Adipocyte (in vitro differentiated cells): ENCODE data around the gene TTC23L.

Experiments
- DNase-seq: peaks from one replicate; pipeline ENCODE4 v3.0.0-alpha.2; 2015; ENCODE audit warnings: low read depth
- H3K27me3 ChIP-seq: replicated peaks from 2 replicates; pipeline ENCODE4 v1.7.0; 2013; ENCODE audit warnings: mild to moderate bottlenecking, low read length, moderate library complexity; ENCODE audit not compliant: control insufficient read depth, insufficient read depth
- H3K36me3 ChIP-seq: 2 replicates; pipeline ENCODE4 v1.7.0; 2013; ENCODE audit warnings: low read length, mild to moderate bottlenecking, moderate library complexity; ENCODE audit not compliant: control insufficient read depth, insufficient read depth, severe bottlenecking
- H3K4me1 ChIP-seq: 2 replicates; pipeline ENCODE4 v1.7.0; 2013; ENCODE audit warnings: mild to moderate bottlenecking, low read length, moderate library complexity; ENCODE audit not compliant: control insufficient read depth, insufficient read depth
- H3K4me3 ChIP-seq: 2 replicates; pipeline ENCODE4 v1.7.0; 2013; ENCODE audit warnings: mild to moderate bottlenecking, low read length, moderate library complexity
- H3K9ac ChIP-seq: 2 replicates; pipeline ENCODE4 v1.7.0; 2013; ENCODE audit warnings: mild to moderate bottlenecking, low read length, moderate library complexity
- H3K9me3 ChIP-seq: 2 replicates; pipeline ENCODE4 v1.7.0; 2013; ENCODE audit warnings: mild to moderate bottlenecking, low read length, moderate library complexity; ENCODE audit not compliant: control insufficient read depth

TTC23L gene

DNA sequence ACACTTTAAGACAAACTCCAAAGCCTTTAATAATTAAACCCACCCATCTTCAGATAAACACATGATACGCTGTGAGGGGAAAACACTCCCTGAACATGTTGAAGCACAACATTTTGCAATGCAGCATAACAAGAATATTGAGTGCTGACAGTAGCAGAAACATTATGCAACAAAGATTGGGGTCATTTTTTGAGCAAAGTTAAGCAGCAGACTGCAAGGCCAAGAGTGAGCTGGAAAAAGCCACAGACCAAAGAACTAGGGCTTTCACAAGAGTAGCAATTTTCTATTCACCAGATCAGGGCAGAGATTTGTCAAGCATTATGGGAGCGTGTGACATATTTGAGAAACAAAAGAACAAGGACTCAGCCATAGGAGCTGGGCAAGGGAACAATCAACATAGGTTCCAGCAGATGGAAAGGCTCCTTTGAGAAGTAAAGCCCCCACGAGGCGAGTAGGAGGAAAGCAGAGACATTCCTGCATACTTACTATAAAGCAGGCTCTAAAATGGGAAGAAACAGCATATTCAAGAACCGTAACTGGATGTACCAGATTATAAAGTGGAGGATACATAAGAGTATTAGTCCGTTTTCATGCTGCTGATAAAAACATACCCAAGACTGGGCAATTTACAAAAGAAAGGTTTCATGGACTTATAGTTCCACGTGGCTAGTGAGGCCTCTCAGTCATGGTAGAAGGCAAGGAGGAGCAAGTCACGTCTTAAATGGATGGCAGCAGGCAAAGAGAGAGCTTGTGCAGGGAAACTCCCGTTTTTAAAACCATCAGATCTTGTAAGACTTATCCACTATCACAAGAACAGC is 4.8 kb upstream of the TTC23L start:
- DNase-seq = peak; percentile 79
- peaks cover 30% of the 10 kb centered on the region for H3K36me3 ChIP-seq
- peaks cover 29% of the 10 kb centered on the region for H3K4me1 ChIP-seq
- H3K9me3 ChIP-seq = no peaks in the 10 kb centered on the region
- H3K4me3 ChIP-seq = no peak overlapping the region
- no peaks in the 10 kb centered on the region for H3K27me3 ChIP-seq
- no peak overlapping the region for H3K9ac ChIP-seq

- Histone ChIP-seq H3K36me3 (peaks cover 24% of the 10 kb centered on the region), H3K4me1 (peaks cover 33% of the 10 kb centered on the region), H3K27me3 (no peaks in the 10 kb centered on the region), H3K4me3 (no peak overlapping the region), H3K9ac (no peak overlapping the region), H3K9me3 (no peaks in the 10 kb centered on the region)
- DNase-seq = no peak
Measured at GRCh38 chr5:34834794-34835089, 4.2 kb upstream of the TTC23L start.

GRCh38 chr5:34835664-34836063 is 3.3 kb upstream of the TTC23L start:
- H3K9me3 ChIP-seq = no peaks in the 10 kb centered on the region
- H3K27me3 ChIP-seq = no peaks in the 10 kb centered on the region
- H3K36me3 ChIP-seq = peaks cover 15% of the 10 kb centered on the region
- no peak overlapping the region for H3K9ac ChIP-seq
- DNase-seq = no peak
- H3K4me3 ChIP-seq = no peak overlapping the region
- H3K4me1 ChIP-seq = peaks cover 33% of the 10 kb centered on the region

- H3K27me3 ChIP-seq = no peaks in the 10 kb centered on the region
- H3K4me1 ChIP-seq = peaks cover 17% of the 10 kb centered on the region
- no peak for DNase-seq
- no peak overlapping the region for H3K9ac ChIP-seq
- no peaks in the 10 kb centered on the region for H3K9me3 ChIP-seq
- no peak overlapping the region for H3K4me3 ChIP-seq
- H3K36me3 ChIP-seq = no peaks in the 10 kb centered on the region
Measured at GRCh38 chr5:34841816-34842215, 2.9 kb downstream of the TTC23L start.

DNA sequence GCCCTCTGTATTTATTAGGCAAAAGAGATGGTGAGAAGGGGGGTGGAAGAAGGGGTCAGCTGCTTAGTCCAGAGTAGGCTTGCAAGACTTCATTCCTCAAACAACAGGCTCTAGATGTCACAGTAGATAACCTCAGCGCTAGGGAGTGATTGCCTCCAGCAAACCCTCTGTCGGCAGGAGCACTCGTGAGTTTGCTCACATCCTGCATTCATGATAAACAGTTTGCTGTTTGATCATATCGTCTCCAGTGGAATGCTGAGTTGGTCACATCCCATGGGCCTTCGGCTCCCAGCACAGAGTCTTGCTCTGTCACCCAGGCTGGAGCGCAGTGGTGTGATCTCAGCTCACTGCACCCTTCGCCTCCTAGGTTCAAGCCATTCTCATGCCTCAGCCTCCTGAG is 3.6 kb downstream of the TTC23L start:
- no peak for DNase-seq
- Histone ChIP-seq H3K27me3 (no peaks in the 10 kb centered on the region), H3K9ac (no peak overlapping the region), H3K36me3 (no peaks in the 10 kb centered on the region), H3K4me3 (no peak overlapping the region), H3K9me3 (no peaks in the 10 kb centered on the region), H3K4me1 (peaks cover 17% of the 10 kb centered on the region)

- Histone ChIP-seq H3K9ac (no peak overlapping the region), H3K36me3 (no peaks in the 10 kb centered on the region), H3K27me3 (no peaks in the 10 kb centered on the region), H3K4me3 (no peak overlapping the region), H3K9me3 (no peaks in the 10 kb centered on the region), H3K4me1 (peaks cover 17% of the 10 kb centered on the region)
- DNase-seq = peak; percentile 67
Measured at GRCh38 chr5:34843497-34843896, 4.5 kb downstream of the TTC23L start.

GRCh38 chr5:34844106-34844505 is 5.1 kb downstream of the TTC23L start:
- H3K4me3 ChIP-seq = no peak overlapping the region
- no peaks in the 10 kb centered on the region for H3K9me3 ChIP-seq
- no peaks in the 10 kb centered on the region for H3K27me3 ChIP-seq
- H3K36me3 ChIP-seq = no peaks in the 10 kb centered on the region
- DNase-seq = no peak
- peaks cover 17% of the 10 kb centered on the region for H3K4me1 ChIP-seq
- H3K9ac ChIP-seq = no peak overlapping the region

DNA sequence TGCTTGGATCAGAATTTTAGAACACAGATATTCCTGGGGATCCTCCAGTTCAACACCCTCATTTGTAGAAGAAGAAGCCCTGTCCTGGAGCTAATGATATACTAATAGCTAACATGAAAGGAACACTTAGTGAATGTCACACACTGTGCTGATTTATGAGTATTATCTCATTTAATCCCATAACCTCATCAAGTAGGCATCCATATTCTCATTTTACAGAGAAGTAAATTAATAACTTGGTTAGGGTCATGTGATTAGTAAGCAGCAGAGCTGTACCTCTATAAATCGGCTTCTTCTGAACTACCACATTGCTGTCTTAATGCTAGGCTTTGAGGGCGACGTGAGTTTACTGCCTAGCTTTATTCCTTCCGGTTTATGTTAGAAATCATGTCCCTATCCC is 6.0 kb downstream of the TTC23L start:
- H3K27me3 ChIP-seq = no peaks in the 10 kb centered on the region
- DNase-seq = no peak
- H3K9ac ChIP-seq = no peak overlapping the region
- no peak overlapping the region for H3K4me3 ChIP-seq
- no peaks in the 10 kb centered on the region for H3K36me3 ChIP-seq
- H3K4me1 ChIP-seq = peaks cover 13% of the 10 kb centered on the region
- no peaks in the 10 kb centered on the region for H3K9me3 ChIP-seq

DNA sequence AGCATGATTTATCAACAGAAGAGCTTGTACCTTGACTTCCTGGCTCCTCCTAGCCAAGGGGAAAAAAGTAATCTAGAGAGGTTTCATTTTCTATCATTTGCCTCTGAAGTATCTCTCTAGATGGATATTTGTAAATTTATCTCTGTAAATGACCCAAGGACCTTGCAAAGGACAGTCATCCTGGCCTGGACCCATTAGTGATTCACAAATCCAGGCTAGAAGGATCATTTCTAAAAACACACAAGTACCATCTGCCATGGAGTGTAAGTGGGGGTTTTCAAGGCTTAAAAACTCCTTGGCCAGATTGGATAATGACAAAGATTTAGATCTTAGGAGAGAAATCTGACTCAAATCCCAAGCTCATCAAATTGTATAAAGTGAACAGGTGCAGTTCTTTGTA is 8.1 kb downstream of the TTC23L start:
- H3K4me3 ChIP-seq = no peak overlapping the region

DNA sequence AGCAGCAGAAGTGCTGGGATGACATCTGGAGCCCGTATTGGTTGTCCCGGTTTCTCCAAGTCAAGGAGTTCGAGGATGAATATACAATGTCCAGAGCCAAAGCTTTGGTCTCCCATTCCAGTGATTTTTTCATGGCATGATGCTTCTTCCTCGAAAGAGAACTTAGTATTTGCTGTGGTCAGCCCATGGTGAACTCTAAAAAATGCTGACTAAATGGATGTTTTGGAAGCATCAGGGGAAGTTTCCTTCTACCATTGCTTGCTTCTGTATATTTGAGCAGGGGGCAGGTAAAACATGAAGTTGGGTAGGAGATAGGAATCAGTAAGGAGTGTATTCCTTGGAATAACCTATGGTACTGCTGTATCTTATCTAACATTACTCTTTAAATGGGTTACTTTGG is 8.6 kb downstream of the TTC23L start:
- DNase-seq = no peak
- no peaks in the 10 kb centered on the region for H3K9me3 ChIP-seq
- H3K4me1 ChIP-seq = peaks cover 13% of the 10 kb centered on the region
- H3K27me3 ChIP-seq = no peaks in the 10 kb centered on the region
- H3K4me3 ChIP-seq = no peak overlapping the region
- H3K9ac ChIP-seq = no peak overlapping the region
- no peaks in the 10 kb centered on the region for H3K36me3 ChIP-seq

More for the DNA sequence above, 8.1 kb downstream of the TTC23L start:
- Histone ChIP-seq H3K36me3 (no peaks in the 10 kb centered on the region), H3K9me3 (no peaks in the 10 kb centered on the region), H3K27me3 (no peaks in the 10 kb centered on the region), H3K4me1 (peaks cover 13% of the 10 kb centered on the region), H3K9ac (no peak overlapping the region)
- DNase-seq = no peak

- no peak for DNase-seq
- no peak overlapping the region for H3K4me3 ChIP-seq
Measured at GRCh38 chr5:34848230-34848629, 9.3 kb downstream of the TTC23L start.

DNA sequence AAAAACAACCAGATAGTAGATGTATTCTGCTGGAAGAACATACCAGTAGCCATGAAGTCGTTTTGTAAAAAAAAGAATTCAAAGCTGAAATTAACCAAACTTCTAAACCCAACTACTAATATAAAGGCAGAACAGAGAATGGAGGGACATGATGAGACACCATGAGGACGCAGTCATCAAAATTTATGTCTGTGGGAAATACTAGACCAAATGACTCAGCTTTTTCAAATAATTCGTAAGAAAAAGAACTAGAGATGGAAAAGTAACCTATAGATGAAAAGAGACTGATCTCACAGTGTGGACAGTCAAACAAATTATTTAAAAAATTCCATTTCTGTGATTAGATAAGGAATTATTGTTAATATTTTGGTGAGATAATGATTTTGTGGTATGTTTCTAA is 10.3 kb downstream of the TTC23L start:
- Histone ChIP-seq H3K4me1 (peaks cover under 1% of the 10 kb centered on the region), H3K27me3 (no peaks in the 10 kb centered on the region), H3K9ac (no peak overlapping the region), H3K4me3 (no peak overlapping the region), H3K9me3 (no peaks in the 10 kb centered on the region), H3K36me3 (no peaks in the 10 kb centered on the region)
- no peak for DNase-seq

More at GRCh38 chr5:34848230-34848629, 9.3 kb downstream of the TTC23L start:
- Histone ChIP-seq H3K9me3 (no peaks in the 10 kb centered on the region), H3K9ac (no peak overlapping the region), H3K27me3 (no peaks in the 10 kb centered on the region), H3K36me3 (no peaks in the 10 kb centered on the region), H3K4me1 (peaks cover 10% of the 10 kb centered on the region)
